HUDEP-2 (cell line): Measurements from ENCODE around the gene HRH1.
"Not testable (repeated sequence)": the region's sequence is repeated elsewhere in the genome, so short reads cannot be mapped to it uniquely, and the experiment has no call there.

Source experiments
- DNase-seq, 76 experiments: peaks; one replicate each; lab custom pipeline; 2025; ENCODE audit not compliant: unreplicated experiment in 76 of 76; lab: John Stamatoyannopoulos, UW

HRH1 gene

DNA sequence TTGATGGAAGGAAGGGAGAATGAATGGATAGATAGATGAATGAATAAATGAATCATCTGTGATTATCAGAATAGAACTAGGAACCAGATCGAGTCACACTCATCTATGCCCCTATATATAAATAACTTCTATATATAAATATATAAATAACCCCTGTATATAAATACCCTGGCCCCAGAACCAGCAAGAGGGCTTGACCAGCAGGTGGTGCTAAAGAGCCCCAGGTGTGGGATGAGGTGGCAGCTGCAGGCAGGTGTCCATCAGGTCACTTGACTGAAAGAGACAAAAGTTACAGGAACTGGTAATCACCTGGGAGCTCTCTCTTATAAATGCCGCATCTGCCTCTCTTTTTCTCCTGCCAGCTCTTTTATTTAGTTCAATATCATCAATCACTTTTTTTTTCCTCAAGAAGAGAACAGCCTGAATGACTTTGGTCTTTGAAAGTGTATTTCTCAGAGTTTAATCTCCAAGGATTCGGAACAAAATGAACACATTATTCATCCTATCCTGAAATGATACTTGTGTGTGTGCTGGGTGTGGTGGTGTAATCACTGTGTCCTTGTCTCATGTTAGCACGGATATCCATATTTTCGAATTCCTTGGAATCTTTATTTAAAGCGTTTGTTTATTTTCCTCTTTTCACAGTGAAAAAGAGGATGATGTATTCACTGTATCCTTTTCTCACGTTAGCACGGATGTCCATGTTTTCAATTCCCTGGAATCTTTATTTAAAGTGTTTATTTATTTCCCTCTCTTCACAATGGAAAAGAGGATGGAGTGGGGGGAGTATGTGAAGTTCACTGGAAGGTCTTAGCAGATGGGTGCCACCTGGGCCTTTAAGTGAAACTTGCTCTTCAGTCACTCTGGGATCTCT is 82.5 kb downstream of the HRH1 start:
- peak in 38 of 76 experiments; percentile 2 to 53 (median 17) for DNase-seq

- DNase-seq, result no peak
These were observed 83.8 kb downstream of the HRH1 start for GRCh38 chr3:11238060-11238459.

DNA sequence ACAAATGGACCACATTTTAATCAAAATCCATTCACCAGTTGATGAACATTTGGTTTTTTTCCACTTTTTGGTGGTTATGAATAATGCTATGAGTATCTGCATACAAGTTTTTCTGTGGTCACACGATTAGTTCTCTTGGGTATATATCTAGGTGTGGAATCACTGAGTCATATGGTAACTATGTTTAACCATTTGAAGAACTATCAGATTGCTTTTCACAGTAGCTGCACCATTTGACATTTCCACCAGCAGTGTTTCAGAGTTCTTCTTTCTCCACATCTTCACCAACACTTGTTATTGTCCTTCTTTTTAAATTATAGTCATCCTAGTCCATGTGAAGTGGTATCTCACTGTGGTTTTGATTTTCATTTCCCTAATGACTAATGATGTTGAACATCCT is 84.6 kb downstream of the HRH1 start:
- DNase-seq, result peak in 9 of 76 experiments; percentile 2 to 37 (median 17)

DNA sequence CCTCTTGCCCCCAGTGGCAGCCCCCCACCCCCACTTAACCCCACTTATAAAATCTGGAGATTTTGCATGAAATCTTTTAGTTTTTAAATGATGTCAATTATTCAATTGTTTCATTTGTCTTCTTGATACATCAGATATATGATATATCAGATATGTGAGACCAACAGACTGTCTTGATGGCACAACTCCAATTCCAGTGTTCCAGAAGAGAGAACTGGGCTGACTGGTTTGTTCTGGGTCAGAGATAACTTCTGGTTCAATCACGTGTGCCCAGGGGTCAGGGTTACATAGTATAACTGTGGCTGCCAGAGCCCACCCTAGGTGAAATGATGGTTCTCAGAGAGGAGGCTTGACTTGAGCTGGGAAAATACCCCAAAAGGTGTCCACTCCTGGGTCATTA is 85.5 kb downstream of the HRH1 start:
- DNase-seq, result no peak

- DNase-seq, result peak in 19 of 76 experiments; percentile 8 to 66 (median 28)
These were observed 86.2 kb downstream of the HRH1 start for GRCh38 chr3:11240496-11240895.

GRCh38 chr3:11244121-11244677 is 89.9 kb downstream of the HRH1 start:
- no peak for DNase-seq

GRCh38 chr3:11245276-11245675 is 91.0 kb downstream of the HRH1 start:
- no peak for DNase-seq

- DNase-seq, result no peak
These were observed 91.8 kb downstream of the HRH1 start for GRCh38 chr3:11245827-11246662.

GRCh38 chr3:11246663-11246970 is 92.3 kb downstream of the HRH1 start:
- no peak for DNase-seq

DNA sequence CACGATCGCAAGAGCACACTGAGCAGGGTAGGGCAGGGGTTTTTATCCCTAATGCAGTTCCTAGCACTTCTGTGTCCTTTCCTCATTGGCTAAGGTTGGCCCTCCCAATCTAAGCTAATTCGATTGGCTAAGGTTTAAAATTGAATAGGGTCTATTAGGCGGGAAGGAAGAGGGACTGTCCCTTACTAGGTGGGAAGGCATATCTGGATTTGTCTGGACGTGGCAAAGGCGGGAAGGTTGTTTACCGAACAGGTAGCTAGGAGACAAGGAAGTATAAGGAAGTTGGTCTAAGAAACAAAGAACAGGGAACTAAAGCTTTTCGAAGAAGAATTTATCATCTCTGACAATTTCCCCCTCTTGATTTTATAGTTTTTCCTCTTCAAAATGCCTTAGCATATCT is 93.1 kb downstream of the HRH1 start:
- DNase-seq, result no peak

DNA sequence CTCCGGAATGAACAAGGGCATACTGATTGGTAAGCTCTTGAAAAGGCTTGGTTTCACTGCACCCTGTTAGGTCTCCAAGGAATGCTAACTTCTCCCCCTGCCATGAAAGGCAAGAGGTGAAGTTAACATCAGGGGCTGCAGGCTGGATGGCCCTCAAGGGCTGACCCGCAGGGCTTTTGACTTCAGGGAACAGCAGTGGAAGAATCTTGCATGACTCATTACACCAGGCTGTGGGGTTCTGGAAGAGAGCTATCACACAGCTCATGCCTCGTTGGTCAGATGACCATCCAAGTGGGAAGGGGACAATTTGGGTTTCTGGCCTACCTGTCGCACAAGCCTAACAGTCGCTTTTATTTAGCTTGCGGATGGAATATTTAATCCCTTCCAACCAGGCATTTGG is 94.3 kb downstream of the HRH1 start:
- DNase-seq, result no peak

DNA sequence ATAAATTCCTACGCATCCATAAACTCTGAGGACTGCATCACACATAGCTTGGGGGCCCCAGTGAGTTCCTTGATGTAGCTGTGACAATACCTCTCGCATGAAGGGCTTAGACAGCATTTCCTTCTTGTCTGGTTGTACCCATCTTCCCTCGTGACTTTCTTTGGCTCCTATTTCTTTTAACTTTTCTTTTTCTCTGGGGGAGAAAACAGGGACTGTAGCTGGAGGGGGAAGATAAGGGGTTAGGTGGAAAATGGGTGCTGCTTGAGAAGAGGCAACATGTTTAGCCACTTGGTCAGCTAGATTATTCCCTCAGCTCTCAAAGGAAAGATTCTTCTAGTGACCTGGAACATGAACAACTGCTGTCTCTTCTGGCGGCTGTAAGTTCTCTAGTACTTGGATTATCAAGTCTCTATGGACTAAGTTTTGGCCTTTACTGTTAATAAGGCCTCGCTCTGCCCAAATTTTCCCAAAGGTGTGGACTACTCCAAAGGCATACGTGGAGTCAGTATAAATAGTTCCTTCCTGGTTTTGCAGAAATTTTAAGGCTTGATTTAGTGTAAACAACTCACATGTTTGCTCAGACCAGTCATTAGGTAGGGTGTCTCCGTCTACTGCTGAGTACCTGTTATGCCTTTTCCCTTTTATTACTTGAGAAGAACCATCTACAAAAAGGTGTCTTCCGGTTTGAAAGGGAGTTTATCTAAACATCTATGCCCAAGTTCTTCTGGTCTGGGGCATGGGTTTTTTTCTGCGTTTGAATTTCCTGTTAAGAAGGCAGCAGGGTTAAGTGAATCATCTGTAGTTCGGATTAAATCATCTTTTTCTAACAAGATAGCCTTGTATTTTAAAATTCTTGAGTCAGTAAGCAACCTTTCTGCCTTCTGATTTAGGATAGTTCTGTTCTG is 96.9 kb downstream of the HRH1 start:
- DNase-seq, result no peak

DNA sequence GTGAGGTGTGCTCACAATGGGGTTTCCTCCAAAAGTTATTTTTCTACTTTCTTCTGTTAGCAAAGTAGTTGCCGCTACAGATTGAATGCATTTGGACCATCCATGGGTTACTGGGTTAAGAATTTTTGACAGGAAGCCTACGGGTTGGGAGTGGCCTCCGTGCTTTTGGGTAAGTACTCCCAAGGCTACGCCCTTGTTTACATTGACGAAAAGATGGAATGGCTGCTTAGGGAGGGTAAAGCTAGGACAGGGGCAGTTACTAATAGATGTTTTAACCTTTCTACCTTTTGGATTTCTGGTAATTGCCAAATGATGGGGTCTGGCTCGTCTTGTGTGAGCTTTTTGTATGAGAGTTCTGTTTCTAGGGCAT is 97.5 kb downstream of the HRH1 start:
- no peak for DNase-seq

GRCh38 chr3:11254876-11255275 is 100.6 kb downstream of the HRH1 start:
- no peak for DNase-seq

DNA sequence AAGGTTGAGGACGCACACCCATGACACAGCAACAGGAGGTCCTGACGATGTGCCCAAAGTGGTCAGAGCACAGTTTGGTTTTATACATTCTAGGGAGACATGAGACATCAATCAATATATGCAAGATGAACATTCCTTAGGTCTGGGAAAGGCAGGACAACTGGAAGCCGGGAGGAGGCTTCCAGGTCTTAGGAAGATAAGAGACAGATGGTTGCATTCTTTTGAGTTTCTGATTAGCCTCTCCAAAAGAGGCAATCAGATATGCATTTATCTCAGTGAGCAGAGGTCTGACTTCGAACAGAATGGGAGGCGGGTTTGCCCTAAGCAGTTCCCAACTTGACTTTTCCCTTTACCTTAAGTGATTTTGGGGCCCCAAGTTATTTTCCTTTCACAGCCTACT is 101.2 kb downstream of the HRH1 start:
- not testable (repeated sequence) for DNase-seq

GRCh38 chr3:11258958-11259357 is 104.7 kb downstream of the HRH1 start:
- no peak for DNase-seq

- DNase-seq, result no peak
These were observed 106.2 kb downstream of the HRH1 start for GRCh38 chr3:11260460-11260859.

DNA sequence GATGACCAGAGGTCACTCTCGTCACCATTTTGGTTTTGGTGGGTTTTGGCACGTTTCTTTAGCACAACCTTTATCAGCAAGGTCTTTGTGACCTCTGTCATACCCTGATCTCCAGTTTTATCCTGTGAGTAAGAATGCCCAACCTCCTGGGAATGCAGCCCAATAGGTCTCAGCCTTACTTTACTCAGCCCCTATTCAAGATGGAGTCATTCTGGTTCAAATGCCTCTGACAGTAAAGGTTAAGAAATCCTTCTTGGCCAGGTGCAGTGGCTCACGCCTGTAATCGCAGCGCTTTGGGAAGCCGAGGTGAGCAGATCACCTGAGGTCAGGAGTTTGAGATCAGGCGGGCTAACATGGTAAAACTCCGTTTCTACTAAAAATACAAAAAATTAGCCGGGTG is 114.7 kb downstream of the HRH1 start:
- DNase-seq, result no peak

- DNase-seq, result peak in 75 of 76 experiments; percentile 20 to 95 (median 89)
These were observed 118.0 kb downstream of the HRH1 start, which contains the start of gene ATG7 for GRCh38 chr3:11271986-11272904. ATG7 (plus strand) TSS chr3:11272397; CDS start chr3:11298696, 26,299 bp downstream.
